SU-DHL-6 (cell line): Measurements from ENCODE around the gene LHX2.

Source experiments
- CTCF ChIP-seq: fragments of 200-600 bp; sonication (generic); IDR thresholded peaks from one replicate; pipeline ENCODE4 v1.5.1; 2017; ENCODE audit warnings: antibody characterized with exemption, mild to moderate bottlenecking, low read length, moderate library complexity; ENCODE audit not compliant: insufficient read depth, poor library complexity, severe bottlenecking
- EZH2phosphoT487 ChIP-seq: fragments of 200-600 bp; sonication (generic), shearing (Covaris generic); conservative IDR thresholded peaks from 2 replicates; pipeline ENCODE4 v1.6.1; 2018; ENCODE audit warnings: mild to moderate bottlenecking, antibody characterized with exemption, low read length, moderate library complexity, mixed read lengths

- no peak for TF ChIP-seq CTCF
- TF ChIP-seq EZH2phosphoT487 = no peak
Measured at GRCh38 chr9:124013309-124014210, 2.0 kb downstream of the LHX2 start.
